Pancreas (tissue), 10 donors: Measurements from ENCODE around the gene ITGB2. TPM values are rescaled to one million over a fixed set of nuclear protein-coding genes. Genes with fewer than 3 reads are reported as not detected.

Experiments used
- ATAC-seq, 4 donors: fragments of 200-7000 bp; cut with Tn5 transposase; one replicate each; pipeline versions ENCODE4 v1.8.0 to v1.9.1; 2020; ENCODE audit warnings: mild to moderate bottlenecking in 4 of 4, moderate library complexity in 4 of 4
- DNase-seq, 6 donors: peaks; one replicate each; pipeline ENCODE4 v3.0.0-alpha.2; 2020
- FAIRE-seq: peaks from 2 replicates; lab custom pipeline; 2012; peaks lifted over from hg19 to GRCh38; lab: Jason Lieb, UNC
- H3K27ac ChIP-seq, 4 donors: fragments of 200-600 bp; sonication (generic); 1 replicate in 3 of 4; 2 replicates in 1 of 4; pipeline versions ENCODE4 v1.5.0 to v1.8.0; 2020
- H3K27me3 ChIP-seq, 4 donors: fragments of 200-600 bp; one replicate each; pipeline ENCODE4 v1.8.0; 2021
- H3K36me3 ChIP-seq, 3 donors: fragments of 200-600 bp; sonication (generic) in 1 of 3; one replicate each; pipeline versions ENCODE4 v1.5.0 to v1.8.0; 2020 to 2021
- H3K4me1 ChIP-seq, 3 donors: fragments of 200-600 bp; one replicate each; pipeline ENCODE4 v1.8.0; 2021
- H3K4me3 ChIP-seq, 4 donors: fragments of 200-600 bp; sonication (generic) in 2 of 4; one replicate each; pipeline versions ENCODE4 v1.5.0 to v1.8.0; 2020 to 2021
- H3K9me3 ChIP-seq, 4 donors: fragments of 200-600 bp; one replicate each; pipeline ENCODE4 v1.8.0; 2021
- WGBS, 2 donors: extraction: QIAGEN DNeasy Blood & Tissue Kit; methylation state at CpG; one replicate each; pipeline ENCODE4 v1.1.7; 2013; 5-methylcytosine and 5-hydroxymethylcytosine counted together
- intact Hi-C, 3 donors: fragments of 100-400 bp; cut with DNase I; formaldehyde crosslinking; loops; one replicate each; pipeline versions ENCODE4 v1.11.1 to v1.14.2; 2022
- polyA plus RNA-seq, 2 donors: library from polyadenylated mRNA; stranded (reverse); fragments of 200-250 nt; gene quantifications; one replicate each; pipeline ENCODE4 v1.2.3, GENCODE V29; 2013
- total RNA-seq, 6 donors: library from RNA; stranded (reverse); fragmentation: NEBNext Ultra II Directional in 4 of 6; extraction: Animal tissue kit (Norgen Biotek cat#: 25700) in 4 of 6; gene quantifications; one replicate each; pipeline versions ENCODE4 v1.2.1 to v1.2.4, GENCODE V29; 2021 to 2023
- TF ChIP-seq, protein P1 (sequence below), 4 donors: fragments of 200-600 bp; sonication (generic) in 3 of 4; IDR thresholded peaks; one replicate each; pipeline versions ENCODE4 v1.5.0 to v1.8.0; 2021; ENCODE audit warnings: antibody characterized with exemption in 4 of 4
- donor health status: healthy with polysubstance abuse.
- donor health status: DM: no; HTN: no; CAD: no; lungs with moderate emphysema.
- donor health status: DM: no; HTN: no; CAD: no.
- donor health status: control.
- donor health status: control.
- donor health status: Bipolar disorder and iron deficiency.
- donor health status: DM: yes; HTN: yes; CAD: no.
- donor health status: DM: no; HTN: no; CAD: no.
- donor health status: DM: no; HTN: no; CAD: no.
- donor health status: DM: yes; HTN: yes; CAD: no.

Gene ITGB2
- total and polyA plus RNA-seq, 8 donors, result 1.1 to 88.0 (median 11.6) TPM

DNA sequence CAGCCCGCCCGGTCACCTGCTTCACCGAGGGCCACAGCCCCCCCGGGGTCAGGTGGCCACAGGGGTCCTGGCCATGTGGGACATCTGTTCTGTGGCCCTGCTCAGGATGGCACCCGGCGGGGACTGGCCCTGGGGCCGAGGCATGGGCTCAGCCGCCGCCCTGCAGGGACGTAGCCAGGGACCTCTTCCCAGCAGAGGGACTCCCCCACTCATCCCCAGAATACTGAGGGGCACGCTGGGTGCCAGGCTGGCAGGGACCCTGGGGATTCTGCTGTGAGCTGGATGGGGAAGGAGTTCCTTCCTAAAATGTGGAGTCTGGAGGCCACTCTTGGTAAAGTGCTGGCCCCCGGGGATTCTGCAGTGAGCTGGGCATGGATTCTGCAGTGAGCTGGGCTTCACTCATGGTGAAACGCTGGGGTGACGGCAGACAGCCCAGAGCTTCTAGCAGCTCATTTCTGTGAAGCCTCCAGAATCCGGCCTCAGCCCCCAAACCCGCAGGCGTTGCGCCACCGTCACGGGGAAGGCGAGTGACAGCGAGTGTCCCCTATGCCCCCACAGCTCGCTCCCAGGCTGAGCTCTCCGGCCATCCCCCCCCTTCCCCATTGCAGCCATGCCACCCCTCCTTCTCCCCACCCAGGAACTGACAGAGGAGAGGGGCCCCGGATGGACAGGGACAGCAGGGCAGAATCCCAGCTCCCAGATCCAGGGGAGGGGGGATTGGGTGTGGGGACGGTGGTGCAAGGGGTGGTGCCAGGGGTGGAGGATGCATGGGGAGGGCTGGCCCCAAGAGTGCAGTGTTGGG lies 1.4 kb downstream of the ITGB2 start:
- WGBS, 2 donors, result 29 to 36% methylated on average over 21 to 22 of the region's 26 CpGs
- ATAC-seq (peak in 2 of 4 donors; percentile 14 to 40), FAIRE-seq (no peak), DNase-seq (peak in 1 of 6 donors; percentile 52)
- intact Hi-C loops, result no loop called here
- no peaks in the 10 kb centered on the region for H3K9me3 ChIP-seq
- H3K27ac ChIP-seq, result no peak overlapping the region
- no peaks in the 10 kb centered on the region for H3K4me1 ChIP-seq
- TF ChIP-seq, protein P1, sequence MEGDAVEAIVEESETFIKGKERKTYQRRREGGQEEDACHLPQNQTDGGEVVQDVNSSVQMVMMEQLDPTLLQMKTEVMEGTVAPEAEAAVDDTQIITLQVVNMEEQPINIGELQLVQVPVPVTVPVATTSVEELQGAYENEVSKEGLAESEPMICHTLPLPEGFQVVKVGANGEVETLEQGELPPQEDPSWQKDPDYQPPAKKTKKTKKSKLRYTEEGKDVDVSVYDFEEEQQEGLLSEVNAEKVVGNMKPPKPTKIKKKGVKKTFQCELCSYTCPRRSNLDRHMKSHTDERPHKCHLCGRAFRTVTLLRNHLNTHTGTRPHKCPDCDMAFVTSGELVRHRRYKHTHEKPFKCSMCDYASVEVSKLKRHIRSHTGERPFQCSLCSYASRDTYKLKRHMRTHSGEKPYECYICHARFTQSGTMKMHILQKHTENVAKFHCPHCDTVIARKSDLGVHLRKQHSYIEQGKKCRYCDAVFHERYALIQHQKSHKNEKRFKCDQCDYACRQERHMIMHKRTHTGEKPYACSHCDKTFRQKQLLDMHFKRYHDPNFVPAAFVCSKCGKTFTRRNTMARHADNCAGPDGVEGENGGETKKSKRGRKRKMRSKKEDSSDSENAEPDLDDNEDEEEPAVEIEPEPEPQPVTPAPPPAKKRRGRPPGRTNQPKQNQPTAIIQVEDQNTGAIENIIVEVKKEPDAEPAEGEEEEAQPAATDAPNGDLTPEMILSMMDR (IDR thresholded peaks at IDR 0.05), result no peak
- H3K4me3 ChIP-seq, result peak overlapping the region in 1 of 4 donors; percentile 31
- no peaks in the 10 kb centered on the region for H3K36me3 ChIP-seq
- H3K27me3 ChIP-seq, result peaks cover 0 to 8% (median 0%) of the 10 kb centered on the region in 4 donors

DNA sequence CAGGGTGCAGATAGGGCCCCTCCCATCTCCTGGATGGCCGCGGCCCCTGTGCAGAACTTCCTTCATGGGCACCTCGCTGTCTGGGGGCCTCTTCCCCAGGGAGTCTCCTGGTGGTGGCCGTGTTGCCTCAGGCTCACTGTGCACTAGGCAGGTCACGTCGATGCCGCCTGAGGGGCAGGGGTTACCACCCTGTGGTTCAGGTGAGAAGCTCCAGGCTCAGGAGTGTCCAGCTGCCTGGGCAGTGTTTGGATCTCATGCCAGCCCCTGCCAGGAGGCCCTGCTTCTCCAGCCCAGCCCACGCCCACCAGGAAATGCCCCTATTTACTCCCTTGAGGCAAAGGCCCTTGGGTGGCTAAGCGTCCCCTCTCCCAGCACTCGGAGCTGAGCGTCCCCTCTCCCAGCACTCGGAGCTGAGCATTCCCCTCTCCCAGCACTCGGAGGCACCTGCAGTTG lies 2.1 kb downstream of the ITGB2 start:
- H3K27ac ChIP-seq, result no peak overlapping the region
- TF ChIP-seq, protein P1 (IDR thresholded peaks at IDR 0.05), result no peak
- no peaks in the 10 kb centered on the region for H3K36me3 ChIP-seq
- no peak for ATAC-seq
- intact Hi-C loops, result no loop called here
- FAIRE-seq, result no peak
- DNase-seq, result no peak
- no peak overlapping the region for H3K4me3 ChIP-seq
- H3K27me3 ChIP-seq, result peaks cover 0 to 8% (median 0%) of the 10 kb centered on the region in 4 donors
- WGBS, 2 donors, result 39 to 45% methylated on average over 13 of the region's 13 CpGs
- H3K4me1 ChIP-seq, result no peaks in the 10 kb centered on the region
- no peaks in the 10 kb centered on the region for H3K9me3 ChIP-seq

DNA sequence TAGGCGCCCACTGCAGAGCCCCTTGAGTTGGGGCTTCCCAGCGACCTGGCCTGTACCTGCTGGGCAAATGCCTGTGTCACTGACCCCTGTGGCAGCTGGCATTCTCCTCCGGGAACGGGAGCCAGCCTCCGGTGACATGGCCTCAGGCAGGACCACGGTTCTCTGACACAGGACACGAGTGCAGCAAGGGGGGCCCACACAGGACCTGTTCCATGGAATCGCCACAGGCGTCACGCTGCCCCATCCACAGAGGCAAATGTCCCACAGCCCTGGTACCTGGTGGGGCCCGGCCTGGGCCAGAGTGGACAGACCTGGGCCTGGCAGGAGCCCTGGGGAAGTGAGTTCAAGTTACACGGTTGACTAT lies 2.6 kb downstream of the ITGB2 start:
- intact Hi-C loops, result no loop called here
- TF ChIP-seq, protein P1 (IDR thresholded peaks at IDR 0.05), result no peak
- 48 to 65% methylated on average over 12 of the region's 12 CpGs for WGBS, 2 donors
- Histone ChIP-seq H3K4me1 (no peaks in the 10 kb centered on the region), H3K27me3 (peaks cover 0 to 8% (median 0%) of the 10 kb centered on the region in 4 donors), H3K36me3 (no peaks in the 10 kb centered on the region), H3K27ac (no peak overlapping the region), H3K4me3 (no peak overlapping the region), H3K9me3 (no peaks in the 10 kb centered on the region)
- no peak for FAIRE-seq
- no peak for ATAC-seq
- peak in 1 of 6 donors; percentile 50 for DNase-seq

DNA sequence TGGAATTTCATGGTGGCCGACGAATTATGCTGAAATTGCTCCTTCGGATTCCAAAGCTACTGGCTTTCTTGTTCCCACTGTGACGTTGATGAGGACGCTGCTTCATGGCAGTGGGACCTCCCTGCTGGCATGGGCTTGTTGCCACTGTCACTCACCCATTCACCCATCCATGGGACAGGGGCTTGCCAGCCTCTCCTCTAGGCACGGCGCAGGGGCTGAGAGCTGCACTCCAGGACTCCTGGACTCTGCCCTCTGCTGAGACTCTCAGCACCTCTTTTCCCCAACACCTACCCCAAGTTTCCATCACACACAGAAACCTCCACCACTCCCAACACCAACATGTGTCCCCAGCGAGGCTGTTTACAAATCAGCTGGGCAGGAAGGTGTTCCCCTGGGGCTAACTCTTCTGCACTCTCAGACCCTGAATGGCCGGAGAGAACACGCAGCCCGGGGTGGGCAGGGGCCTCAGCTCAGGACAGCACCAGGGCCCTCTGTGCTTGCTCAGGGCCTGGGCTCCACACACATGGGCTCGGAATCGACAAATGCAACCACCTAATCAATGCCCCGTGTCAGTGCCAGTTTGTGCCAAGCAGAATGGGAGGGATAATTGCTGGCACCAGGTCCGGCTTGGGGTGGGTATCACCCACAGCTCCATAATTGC lies 3.1 kb downstream of the ITGB2 start:
- ATAC-seq (no peak), FAIRE-seq (no peak), DNase-seq (no peak)
- Histone ChIP-seq H3K4me1 (no peaks in the 10 kb centered on the region), H3K27ac (no peak overlapping the region), H3K27me3 (peaks cover 0 to 8% (median 0%) of the 10 kb centered on the region in 4 donors), H3K36me3 (no peaks in the 10 kb centered on the region), H3K9me3 (no peaks in the 10 kb centered on the region), H3K4me3 (no peak overlapping the region)
- TF ChIP-seq, protein P1 (IDR thresholded peaks at IDR 0.05), result no peak
- intact Hi-C loops, result no loop called here
- 59 to 74% methylated on average over 15 of the region's 15 CpGs for WGBS, 2 donors
